Measurements from ENCODE around the gene MCU. TPM values are rescaled to one million over a fixed set of nuclear protein-coding genes. Genes with fewer than 3 reads are reported as not detected.

MCU gene
- total and polyA plus RNA-seq, 2 of the 8 experiments (the other 6 are each of a cell fraction or from before 2014, with no cell fraction given): 51.6 to 62.2 TPM

- WGBS, 2 experiments (ENCODE audit: extremely low coverage in 1 of 2, insufficient coverage in 1 of 2, insufficient read length in 1 of 2, insufficient replicate concordance in 2 of 2, low coverage in 1 of 2, low lambda C conversion rate in 2 of 2, missing lambda C conversion rate in 1 of 2): 86% methylated on average over 2 of the region's 2 CpGs; no CpG with 5 or more reads in 1 of the 2 experiments
- Histone ChIP-seq H3K9ac (replicated peaks in 1 of 4; ENCODE audit: extremely low read depth in 1 of 4, low read depth in 3 of 4, low read length in 3 of 4) (no peak overlapping the region), H2BK15ac (ENCODE audit: low read length) (no peak overlapping the region), H2AFZ (ENCODE audit: low read length) (no peak overlapping the region), H2BK12ac (ENCODE audit: low read depth, low read length) (no peak overlapping the region), H3K4ac (replicated peaks; ENCODE audit: insufficient read length, low read depth, low read length) (no peak overlapping the region), H4K20me1 (replicated peaks in 1 of 2; ENCODE audit: control insufficient read depth in 1 of 2, insufficient read depth in 2 of 2, low read length in 2 of 2) (peaks cover 0 to 2% of the 10 kb centered on the region in 2 experiments), H2BK20ac (ENCODE audit: low read length) (no peak overlapping the region), H3K79me2 (ENCODE audit: control insufficient read depth in 1 of 2, insufficient read depth in 2 of 2, low read length in 2 of 2) (no peaks in the 10 kb centered on the region), H2BK5ac (ENCODE audit: low read depth, low read length) (no peak overlapping the region), H4K91ac (replicated peaks; ENCODE audit: insufficient read length, low read length) (no peak overlapping the region), H3K23me2 (ENCODE audit: low read depth, low read length) (no peaks in the 10 kb centered on the region), H3K27ac (ENCODE audit: low read depth, low read length) (no peak overlapping the region), H2AK5ac (ENCODE audit: low read depth, low read length) (no peak overlapping the region), H4K8ac (ENCODE audit: extremely low read depth, insufficient read depth, low read length) (no peak overlapping the region), H3K4me3 (ENCODE audit: extremely low read depth in 1 of 4, insufficient read depth in 2 of 4, low read depth in 3 of 4, low read length in 4 of 4) (no peak overlapping the region), H3K14ac (ENCODE audit: insufficient read length) (no peak overlapping the region), H3K79me1 (ENCODE audit: low read depth, low read length) (no peaks in the 10 kb centered on the region), H4K5ac (ENCODE audit: insufficient read length, low read depth, low read length) (no peak overlapping the region), H3K23ac (ENCODE audit: insufficient read length) (no peak overlapping the region), H2BK120ac (replicated peaks; ENCODE audit: low read depth, low read length) (no peak overlapping the region), H3K4me1 (replicated peaks in 1 of 4; ENCODE audit: control insufficient read depth in 3 of 4, insufficient read depth in 4 of 4, low read length in 3 of 4) (no peaks in the 10 kb centered on the region), H3K4me2 (ENCODE audit: insufficient read depth in 1 of 2, low read depth in 2 of 2, low read length in 2 of 2) (no peak overlapping the region), H3K36me3 (ENCODE audit: control insufficient read depth in 2 of 4, insufficient read depth in 4 of 4, low read length in 3 of 4) (no peaks in the 10 kb centered on the region), H3K9me3 (ENCODE audit: insufficient read depth in 2 of 2, low read depth in 1 of 2, low read length in 1 of 2) (peaks cover 8 to 9% of the 10 kb centered on the region in 2 experiments; a peak in 3 of 4 replicates), H3K27me3 (replicated peaks in 1 of 4; ENCODE audit: control insufficient read depth in 3 of 4, extremely low read depth in 1 of 4, insufficient read depth in 3 of 4, low read length in 3 of 4) (no peaks in the 10 kb centered on the region), H3K18ac (ENCODE audit: extremely low read depth, low read length) (no peak overlapping the region), H3K56ac (replicated peaks; ENCODE audit: insufficient read length, low read depth, low read length) (no peak overlapping the region)
- ChIA-PET POLR2A (ENCODE audit: partially characterized antibody) (no interaction called here), CTCF (ENCODE audit: partially characterized antibody) (no interaction called here)
- FAIRE-seq (no peak), DNase-seq (ENCODE audit: low read depth in 1 of 2, low spot score in 2 of 2) (no peak)
- no peak for TF ChIP-seq EGR1 (IDR thresholded peaks at IDR 0.05; ENCODE audit: borderline replicate concordance, low read depth, low read length)
- no peak for TF ChIP-seq RFX5 (IDR thresholded peaks at IDR 0.05; ENCODE audit: borderline replicate concordance, low read depth, low read length)
- no peak for TF ChIP-seq SP4 (IDR thresholded peaks at IDR 0.05; ENCODE audit: low read length)
- no peak for TF ChIP-seq ATF3 (IDR thresholded peaks at IDR 0.05; ENCODE audit: insufficient read depth, low read depth, low read length)
- TF ChIP-seq POU5F1 (IDR thresholded peaks at IDR 0.05; ENCODE audit: low read depth, low read length): no peak
- TF ChIP-seq NANOG (IDR thresholded peaks at IDR 0.05; ENCODE audit: insufficient read depth, low read depth, low read length, poor library complexity, severe bottlenecking): no peak
- no peak for TF ChIP-seq MAFK (IDR thresholded peaks at IDR 0.05; ENCODE audit: low read depth, low read length)
- TF ChIP-seq TEAD4 (IDR thresholded peaks at IDR 0.05; ENCODE audit: low read depth, low read length): no peak
- no peak for TF ChIP-seq YY1 (IDR thresholded peaks at IDR 0.05; ENCODE audit: low read depth, low read length)
- no peak for TF ChIP-seq E2F6 (IDR thresholded peaks at IDR 0.05)
- TF ChIP-seq CBX8 (IDR thresholded peaks at IDR 0.05; ENCODE audit: borderline replicate concordance, low read depth, low read length): no peak
- TF ChIP-seq HDAC6 (IDR thresholded peaks at IDR 0.05; ENCODE audit: low read depth, low read length): no peak
- no peak for TF ChIP-seq RBBP5 (IDR thresholded peaks at IDR 0.05; ENCODE audit: borderline replicate concordance, low read depth, low read length)
- TF ChIP-seq GABPA (IDR thresholded peaks at IDR 0.05; ENCODE audit: borderline replicate concordance, insufficient read depth, low read length): no peak
Observed at GRCh38 chr10:72852508-72852907, 160.6 kb downstream of the MCU start.
